NCI-H2196 (cell line): ENCODE data around the gene RAB11B.
"Not testable (repeated sequence)": the region's sequence is repeated elsewhere in the genome, so short reads cannot be mapped to it uniquely, and the experiment has no call there.

Source experiments
- DNase-seq: peaks from one replicate; lab custom pipeline; 2025; ENCODE audit not compliant: unreplicated experiment; lab: John Stamatoyannopoulos, UW

The RAB11B gene

DNA sequence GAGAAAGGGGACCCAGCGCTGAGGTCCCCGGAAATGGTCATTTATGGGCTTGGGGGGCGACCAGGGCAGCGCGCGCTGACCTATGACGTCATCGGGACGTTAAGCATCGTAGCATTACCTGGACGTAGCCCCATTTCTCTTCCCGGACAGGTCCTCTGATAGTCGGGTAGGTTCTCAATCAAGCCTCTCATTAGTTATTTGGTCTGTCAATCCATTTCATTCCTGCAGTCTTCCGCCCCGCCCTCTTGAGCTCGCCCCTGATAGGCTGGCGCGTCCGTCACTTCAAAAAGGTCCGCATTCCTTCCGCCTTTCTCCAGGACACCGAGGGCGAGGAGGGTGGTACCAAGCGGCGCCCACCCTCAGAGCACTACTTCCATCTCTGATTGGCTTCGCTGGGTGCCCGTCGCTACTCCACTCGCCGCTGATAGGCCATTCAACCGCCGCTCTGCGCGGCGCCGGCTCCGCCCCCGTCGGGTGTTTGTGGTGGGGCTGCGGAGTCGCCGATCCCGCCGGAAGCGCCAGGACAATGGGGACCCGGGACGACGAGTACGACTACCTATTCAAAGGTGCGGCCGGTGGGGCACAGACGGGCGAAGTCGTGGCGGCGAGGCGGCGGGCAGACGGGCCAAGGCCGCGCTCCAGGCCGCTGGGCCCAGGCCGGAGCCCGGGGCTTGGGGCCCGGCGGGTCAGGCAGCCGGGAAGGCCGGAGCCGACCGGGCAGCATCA lies at the start of gene RAB11B:
TSS of gene RAB11B (plus strand) at position 470 of the 726 bp plus-strand sequence. CDS start at position 527, 57 bp downstream.
- DNase-seq = peak; percentile 99

DNA sequence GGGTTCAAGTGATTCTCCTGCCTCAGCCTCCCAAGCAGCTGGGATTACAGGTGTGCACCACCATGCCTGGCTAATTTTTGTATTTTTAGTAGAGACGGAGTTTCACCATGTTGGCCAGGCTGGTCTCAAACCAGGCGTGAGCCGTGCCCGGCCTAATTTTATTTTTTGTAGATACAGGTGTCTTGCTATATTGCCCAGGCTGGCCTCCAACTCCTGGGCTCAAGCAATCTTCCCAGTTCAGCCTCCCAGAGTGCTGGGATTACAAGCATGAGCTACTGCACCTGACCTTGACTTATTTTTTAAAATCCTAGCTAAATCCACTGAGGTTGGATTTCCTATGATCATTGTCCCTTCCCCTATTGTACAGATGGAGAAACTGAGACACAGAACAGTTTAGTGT lies 48.7 kb upstream of the RAB11B start:
- DNase-seq = not testable (repeated sequence)

- no peak for DNase-seq
Measured at GRCh38 chr19:8342316-8342683, 47.9 kb upstream of the RAB11B start.

GRCh38 chr19:8342684-8343482 lies 47.3 kb upstream of the RAB11B start, which contains the start of gene KANK3:
TSS of gene KANK3 (minus strand) at chr19:8343262. CDS start at chr19:8337828, 5,434 bp downstream.
- DNase-seq = peak; percentile 95

GRCh38 chr19:8343483-8343844 lies 46.7 kb upstream of the RAB11B start:
- DNase-seq = no peak

DNA sequence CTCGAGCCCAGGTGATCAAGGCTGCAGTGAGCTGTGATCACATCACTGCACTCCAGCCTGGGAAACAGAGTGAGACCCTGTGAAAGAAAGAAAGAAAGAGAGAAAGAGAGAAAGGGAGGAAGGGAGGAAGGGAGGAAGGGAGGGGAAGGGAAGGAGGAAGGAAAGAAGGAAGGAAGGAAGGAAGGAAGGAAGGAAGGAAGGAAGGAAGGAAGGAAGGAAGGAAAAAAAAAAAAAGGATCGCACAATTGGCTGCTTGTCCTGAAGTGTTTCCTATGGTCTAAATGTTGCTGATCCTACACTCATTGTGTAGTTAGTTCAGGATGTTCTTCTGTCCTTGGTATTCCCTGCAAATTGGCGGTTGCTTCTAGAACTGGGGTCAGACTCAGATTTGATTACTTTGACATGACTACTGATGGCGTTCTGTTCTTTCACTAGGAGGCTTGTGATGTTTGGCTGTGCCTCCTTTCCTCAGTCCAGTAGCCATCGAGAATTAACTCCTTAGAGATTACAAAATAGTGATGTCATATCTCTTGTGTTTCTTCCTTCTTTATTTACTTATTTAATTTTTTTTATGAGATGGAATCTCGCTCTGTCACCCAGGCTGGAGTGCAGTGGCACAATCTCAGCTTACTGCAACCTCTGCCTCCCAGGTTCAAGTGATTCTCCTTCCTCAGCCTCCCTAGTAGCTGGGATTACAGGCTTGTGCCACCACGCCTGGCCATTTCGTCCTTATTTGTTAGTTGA lies 40.4 kb upstream of the RAB11B start:
- DNase-seq = not testable (repeated sequence)

- DNase-seq = no peak
Measured at GRCh38 chr19:8352134-8352827, 37.9 kb upstream of the RAB11B start.

GRCh38 chr19:8352845-8353244 lies 37.3 kb upstream of the RAB11B start:
- not testable (repeated sequence) for DNase-seq

- DNase-seq = no peak
Measured at GRCh38 chr19:8355631-8356402, 34.3 kb upstream of the RAB11B start.

DNA sequence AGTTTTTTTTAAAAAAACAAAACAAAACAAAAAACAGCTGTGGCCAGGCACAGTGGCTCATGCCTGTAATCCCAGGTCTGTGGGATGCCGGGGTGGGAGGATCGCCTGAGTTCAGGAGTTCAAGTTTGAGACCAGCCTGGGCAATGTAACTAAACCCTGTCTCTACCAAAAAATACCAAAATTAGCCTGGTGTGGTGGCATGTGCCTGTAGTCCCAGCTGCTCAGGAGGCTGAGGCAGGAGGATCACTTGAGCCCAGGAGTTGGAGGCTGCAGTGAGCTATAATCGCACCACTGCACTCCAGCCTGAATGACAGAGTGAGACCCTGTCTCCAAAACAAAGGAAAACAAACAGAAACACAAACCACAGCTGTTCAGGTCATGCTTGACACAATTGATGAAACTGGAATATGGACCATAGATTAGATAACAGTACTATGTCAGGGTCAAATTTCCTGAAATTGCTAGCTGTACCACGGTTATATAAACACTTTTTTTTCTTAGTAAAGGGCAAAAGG lies 33.1 kb upstream of the RAB11B start:
- DNase-seq = no peak

DNA sequence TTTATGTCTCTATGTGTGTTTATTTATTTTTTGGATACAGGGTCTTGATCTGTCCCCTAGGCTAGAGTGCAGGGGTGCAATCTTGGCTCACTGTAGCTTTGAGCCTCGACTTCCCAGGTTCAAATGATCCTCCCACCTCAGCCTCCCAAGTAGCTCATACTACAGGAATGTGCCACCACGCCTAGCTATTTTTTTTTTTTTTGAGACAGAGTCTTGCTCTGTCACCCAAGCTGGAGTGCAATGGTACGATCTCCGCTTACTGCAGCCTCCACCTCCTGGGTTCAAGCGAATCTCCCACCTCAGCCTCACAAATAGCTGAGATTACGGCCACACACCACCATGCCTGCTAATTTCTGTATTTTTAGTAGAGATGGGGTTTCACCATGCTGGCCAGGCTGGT lies 31.2 kb upstream of the RAB11B start:
- no peak for DNase-seq

- no peak for DNase-seq
Measured at GRCh38 chr19:8360196-8360595, 30.0 kb upstream of the RAB11B start.

DNA sequence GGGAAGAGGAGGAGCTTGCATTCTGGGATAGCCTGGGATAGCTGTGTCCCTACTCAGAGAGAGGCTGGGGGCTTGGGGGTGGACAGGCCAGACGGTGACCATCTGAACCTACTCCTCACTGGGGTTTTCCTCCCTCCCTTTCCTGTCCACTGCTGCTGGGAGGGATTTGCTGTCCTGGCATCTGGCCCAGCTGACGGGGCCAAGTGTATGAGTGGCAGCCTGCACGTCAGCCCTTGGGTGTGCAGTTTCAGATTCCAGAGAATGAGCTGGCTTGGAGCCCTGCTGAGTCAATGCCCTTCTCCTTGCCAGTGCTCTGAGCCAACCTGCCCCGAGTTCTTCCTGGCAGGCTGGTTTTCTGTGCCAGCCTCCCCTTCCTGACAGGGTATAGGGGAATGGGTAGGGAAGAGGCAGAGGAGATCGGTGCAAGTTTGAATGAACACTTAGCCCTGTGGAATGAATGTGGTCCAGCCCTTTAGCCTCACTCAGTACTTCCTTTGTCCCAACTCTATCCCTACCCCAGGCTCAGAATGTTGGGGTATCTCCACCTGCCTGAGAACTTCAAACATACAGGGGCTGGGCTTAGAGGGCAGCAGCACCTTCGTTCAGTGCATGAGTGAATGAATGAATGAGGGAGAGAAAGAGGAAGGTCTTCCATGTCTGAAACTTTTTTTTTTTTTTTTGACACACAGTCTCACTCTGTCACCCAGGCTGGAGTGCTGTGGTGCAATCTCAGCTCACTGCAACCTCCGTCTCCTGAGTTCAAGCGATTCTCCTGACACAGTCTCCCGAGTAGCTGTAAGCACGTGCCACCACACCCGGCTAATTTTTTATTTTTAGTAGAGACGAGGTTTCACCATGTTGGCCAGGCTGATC lies 28.0 kb upstream of the RAB11B start:
- DNase-seq = peak; percentile 96

DNA sequence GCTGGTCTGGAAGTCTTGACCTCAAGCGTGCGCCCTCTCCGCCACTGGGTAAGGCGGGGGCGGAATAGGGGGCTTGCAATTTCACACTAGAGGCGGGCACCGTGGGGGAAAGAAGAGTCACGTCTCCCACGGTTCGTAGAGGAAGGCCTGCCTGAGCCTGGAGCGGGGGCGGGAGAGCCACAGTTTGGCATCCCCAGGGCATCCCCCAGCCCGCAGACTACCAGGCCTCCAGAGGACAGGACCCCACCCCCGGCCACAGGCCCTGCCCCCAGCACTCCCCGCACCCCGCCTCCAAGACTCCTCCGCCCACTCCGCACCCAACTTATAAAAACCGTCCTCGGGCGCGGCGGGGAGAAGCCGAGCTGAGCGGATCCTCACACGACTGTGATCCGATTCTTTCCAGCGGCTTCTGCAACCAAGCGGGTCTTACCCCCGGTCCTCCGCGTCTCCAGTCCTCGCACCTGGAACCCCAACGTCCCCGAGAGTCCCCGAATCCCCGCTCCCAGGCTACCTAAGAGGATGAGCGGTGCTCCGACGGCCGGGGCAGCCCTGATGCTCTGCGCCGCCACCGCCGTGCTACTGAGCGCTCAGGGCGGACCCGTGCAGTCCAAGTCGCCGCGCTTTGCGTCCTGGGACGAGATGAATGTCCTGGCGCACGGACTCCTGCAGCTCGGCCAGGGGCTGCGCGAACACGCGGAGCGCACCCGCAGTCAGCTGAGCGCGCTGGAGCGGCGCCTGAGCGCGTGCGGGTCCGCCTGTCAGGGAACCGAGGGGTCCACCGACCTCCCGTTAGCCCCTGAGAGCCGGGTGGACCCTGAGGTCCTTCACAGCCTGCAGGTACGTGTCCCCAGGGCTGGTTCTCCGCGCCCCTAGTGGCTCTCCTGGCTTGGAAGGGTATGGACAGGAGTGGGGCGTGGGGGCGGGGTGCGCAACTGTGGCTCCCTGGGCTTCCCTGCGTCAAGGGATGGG lies 26.1 kb upstream of the RAB11B start, which contains the start of gene ANGPTL4:
TSS of gene ANGPTL4 (plus strand) at position 353 of the 969 bp plus-strand sequence. CDS start at position 520, 167 bp downstream.
- no peak for DNase-seq

DNA sequence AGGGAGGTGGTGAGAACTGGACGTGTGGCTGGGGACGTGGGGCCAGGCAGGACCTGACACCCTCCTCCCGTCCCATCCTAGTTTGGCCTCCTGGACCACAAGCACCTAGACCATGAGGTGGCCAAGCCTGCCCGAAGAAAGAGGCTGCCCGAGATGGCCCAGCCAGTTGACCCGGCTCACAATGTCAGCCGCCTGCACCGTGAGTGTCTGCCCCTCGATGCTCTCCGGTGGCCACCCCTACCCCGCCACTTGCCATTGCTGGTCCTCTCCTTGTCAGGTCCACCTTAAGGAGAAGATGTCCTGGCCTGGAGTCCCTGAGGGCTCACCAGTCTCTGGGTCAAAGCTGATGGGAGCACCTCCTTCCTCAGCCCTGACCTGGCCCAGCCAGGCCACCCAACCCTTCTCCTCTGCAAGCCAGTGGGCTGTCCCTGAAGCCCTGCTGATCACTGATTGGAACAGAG lies 24.0 kb upstream of the RAB11B start:
- DNase-seq = no peak

GRCh38 chr19:8366961-8367326 lies 23.2 kb upstream of the RAB11B start:
- no peak for DNase-seq

DNA sequence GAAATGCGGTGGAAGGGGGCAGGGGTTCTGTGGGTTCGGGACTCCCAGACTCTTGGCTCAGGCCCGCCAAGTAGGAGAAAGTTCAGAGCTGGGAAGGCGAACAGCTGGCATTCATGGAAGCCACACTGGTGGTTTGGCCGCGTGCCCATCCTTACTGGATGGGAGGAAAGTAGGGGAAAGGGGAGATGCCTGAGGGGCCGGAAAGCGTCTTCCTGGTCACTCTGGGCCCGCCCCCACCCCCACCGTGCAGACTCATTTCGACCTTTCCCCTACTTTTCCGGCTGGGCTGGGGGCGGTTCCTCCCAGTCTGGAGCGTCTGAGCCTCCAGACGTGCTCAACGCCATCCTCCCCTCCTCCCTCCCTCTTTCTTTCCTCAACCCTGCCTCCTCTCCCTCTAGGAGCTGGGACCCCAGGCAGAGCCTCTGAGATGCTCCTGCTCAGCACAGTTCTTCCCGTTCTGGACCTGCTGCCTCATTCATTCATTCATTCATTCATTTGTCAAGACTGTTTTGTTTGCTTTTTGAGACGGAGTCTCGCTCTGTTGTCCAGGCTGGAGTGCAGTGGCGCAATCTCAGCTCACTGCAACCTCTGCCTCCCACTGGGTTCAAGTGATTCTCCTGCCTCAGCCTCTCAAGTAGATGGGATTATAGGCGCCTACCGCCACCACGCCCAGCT lies 22.7 kb upstream of the RAB11B start:
- DNase-seq = peak; percentile 80
